Measurements from ENCODE around the gene VWA8.
A peak's percentile ranks its signal among the peaks of the same experiment; 100 is the strongest.

Gene VWA8

DNA sequence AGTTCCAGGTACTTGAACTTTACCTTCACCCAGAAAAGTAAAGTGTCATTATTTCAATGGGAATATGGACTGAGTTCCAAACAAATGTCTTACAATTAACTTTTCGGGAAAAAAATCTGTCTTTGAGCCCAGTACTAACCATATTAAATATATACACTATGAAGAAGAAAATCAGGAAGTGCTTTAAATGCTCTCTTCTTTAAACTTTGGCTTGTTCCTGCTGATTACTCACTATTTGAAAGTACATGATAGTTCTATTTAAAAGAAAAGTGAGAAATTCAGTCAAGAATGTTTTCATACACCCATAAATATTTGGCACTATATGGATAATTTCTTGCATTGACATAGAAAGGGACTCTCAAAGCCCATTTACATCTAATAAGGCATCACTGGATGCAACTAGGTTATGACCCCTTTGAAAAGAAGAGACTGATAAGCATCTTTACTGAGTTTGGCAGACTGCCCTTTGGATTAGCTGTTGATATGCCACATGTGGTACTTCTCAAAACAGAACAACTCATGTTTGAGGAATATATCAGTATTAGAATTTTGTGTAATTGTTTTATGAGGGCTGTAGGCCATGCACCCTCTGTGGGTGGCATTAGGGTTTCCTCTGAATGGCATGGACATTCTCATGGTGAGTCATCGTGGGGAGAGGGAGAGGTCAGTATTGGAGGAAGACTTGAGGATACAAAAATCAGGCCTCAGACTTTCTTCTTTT lies 25.0 kb upstream of the VWA8 start:
- no peak overlapping the region for H3K4me3 ChIP-seq (ENCODE audit: low read depth, low read length)
- DNase-seq (ENCODE audit: low read depth): no peak
- TF ChIP-seq, protein P1, sequence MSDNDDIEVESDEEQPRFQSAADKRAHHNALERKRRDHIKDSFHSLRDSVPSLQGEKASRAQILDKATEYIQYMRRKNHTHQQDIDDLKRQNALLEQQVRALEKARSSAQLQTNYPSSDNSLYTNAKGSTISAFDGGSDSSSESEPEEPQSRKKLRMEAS (IDR thresholded peaks at IDR 0.05; ENCODE audit: low read depth, low read length): no peak
- TF ChIP-seq MYC (IDR thresholded peaks at IDR 0.05; ENCODE audit: low read depth, low read length) (no peak), POLR2A (IDR thresholded peaks at IDR 0.05; ENCODE audit: extremely low read depth, insufficient read length) (no peak)
- TF ChIP-seq, protein P2, sequence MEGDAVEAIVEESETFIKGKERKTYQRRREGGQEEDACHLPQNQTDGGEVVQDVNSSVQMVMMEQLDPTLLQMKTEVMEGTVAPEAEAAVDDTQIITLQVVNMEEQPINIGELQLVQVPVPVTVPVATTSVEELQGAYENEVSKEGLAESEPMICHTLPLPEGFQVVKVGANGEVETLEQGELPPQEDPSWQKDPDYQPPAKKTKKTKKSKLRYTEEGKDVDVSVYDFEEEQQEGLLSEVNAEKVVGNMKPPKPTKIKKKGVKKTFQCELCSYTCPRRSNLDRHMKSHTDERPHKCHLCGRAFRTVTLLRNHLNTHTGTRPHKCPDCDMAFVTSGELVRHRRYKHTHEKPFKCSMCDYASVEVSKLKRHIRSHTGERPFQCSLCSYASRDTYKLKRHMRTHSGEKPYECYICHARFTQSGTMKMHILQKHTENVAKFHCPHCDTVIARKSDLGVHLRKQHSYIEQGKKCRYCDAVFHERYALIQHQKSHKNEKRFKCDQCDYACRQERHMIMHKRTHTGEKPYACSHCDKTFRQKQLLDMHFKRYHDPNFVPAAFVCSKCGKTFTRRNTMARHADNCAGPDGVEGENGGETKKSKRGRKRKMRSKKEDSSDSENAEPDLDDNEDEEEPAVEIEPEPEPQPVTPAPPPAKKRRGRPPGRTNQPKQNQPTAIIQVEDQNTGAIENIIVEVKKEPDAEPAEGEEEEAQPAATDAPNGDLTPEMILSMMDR (IDR thresholded peaks at IDR 0.05; ENCODE audit: low read depth, low read length): no peak

DNA sequence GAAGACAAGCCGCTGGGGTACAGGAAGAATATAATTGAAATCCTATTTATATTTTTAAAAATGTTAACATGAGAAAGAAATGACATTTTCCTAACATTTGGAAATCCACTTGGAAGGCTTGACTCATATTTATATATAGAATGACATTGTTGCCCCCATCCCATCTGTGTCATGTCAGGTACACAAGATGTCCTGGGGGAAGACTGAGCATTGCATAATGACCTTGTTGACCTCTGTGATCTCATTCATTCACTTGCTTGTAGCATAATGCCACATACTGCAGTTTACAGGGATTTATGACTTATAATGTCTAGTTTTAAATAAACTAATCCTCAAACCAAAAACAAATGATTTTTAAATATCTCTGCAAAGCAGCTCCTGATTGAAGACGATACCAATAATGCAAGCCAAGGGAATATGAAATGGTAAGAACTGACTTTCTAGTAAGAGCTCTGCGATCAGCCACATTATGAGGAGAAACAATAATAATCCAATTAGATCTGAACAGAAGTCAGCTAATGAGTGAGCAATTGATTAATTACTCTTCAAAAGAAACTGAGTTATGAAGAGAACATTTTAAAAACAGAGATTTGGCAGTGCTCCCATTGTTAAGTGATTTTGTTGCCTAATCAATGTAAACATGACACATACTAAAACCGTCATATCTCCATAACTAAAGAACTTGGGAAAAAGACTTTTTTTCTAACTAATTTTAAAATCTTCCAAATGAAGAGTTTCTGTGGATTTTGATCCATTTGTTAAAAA lies 21.2 kb upstream of the VWA8 start:
- no peak overlapping the region for H3K4me3 ChIP-seq (ENCODE audit: low read depth, low read length)
- DNase-seq (ENCODE audit: low read depth): no peak
- TF ChIP-seq, protein P1 (IDR thresholded peaks at IDR 0.05; ENCODE audit: low read depth, low read length): no peak
- TF ChIP-seq, protein P2 (IDR thresholded peaks at IDR 0.05; ENCODE audit: low read depth, low read length): no peak
- TF ChIP-seq MYC (IDR thresholded peaks at IDR 0.05; ENCODE audit: low read depth, low read length) (no peak), POLR2A (IDR thresholded peaks at IDR 0.05; ENCODE audit: extremely low read depth, insufficient read length) (no peak)

DNA sequence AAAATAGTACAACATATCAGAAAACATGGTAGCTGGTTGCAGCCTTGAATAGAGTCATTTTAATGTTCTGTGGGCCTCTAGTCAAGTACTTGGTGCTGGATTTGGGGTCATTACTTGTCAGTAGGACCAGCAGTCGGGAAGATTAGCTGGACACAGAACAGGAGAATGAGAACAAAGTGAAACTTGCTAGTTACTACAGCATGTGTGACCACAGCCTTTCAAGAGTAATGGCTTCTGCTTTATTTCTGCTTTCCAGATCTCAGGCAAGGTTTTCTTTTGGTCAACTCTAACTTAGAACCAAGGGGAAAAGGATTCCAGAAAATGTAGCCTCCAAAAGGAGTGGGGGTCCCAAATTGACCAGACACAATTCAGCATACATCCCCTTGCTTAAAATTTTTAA lies 17.1 kb upstream of the VWA8 start:
- no peak overlapping the region for H3K4me3 ChIP-seq (ENCODE audit: low read depth, low read length)
- TF ChIP-seq, protein P2 (IDR thresholded peaks at IDR 0.05; ENCODE audit: low read depth, low read length): no peak
- no peak for TF ChIP-seq POLR2A (IDR thresholded peaks at IDR 0.05; ENCODE audit: extremely low read depth, insufficient read length)
- TF ChIP-seq, protein P1 (IDR thresholded peaks at IDR 0.05; ENCODE audit: low read depth, low read length): no peak
- TF ChIP-seq MYC (IDR thresholded peaks at IDR 0.05; ENCODE audit: low read depth, low read length): no peak
- DNase-seq (ENCODE audit: low read depth): peak; percentile 16

DNA sequence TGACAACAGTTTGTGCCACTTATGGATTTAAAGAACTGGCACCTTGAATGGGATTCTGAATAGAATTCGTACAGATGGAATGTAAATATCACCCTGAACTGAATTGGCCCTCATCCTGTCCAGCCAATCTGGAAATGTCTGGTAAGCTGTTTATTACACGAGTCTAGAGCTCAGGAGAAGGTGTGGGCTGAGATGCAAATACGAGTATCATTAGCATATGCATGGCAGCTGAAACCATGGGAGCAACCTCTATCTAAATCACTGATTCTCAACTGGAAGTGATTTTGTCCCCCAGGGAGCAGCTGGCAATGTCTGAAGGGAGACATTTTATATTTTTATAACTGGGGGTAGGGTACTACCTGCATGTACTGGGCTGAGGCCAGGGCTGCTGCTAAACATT lies 15.6 kb upstream of the VWA8 start:
- TF ChIP-seq, protein P1 (IDR thresholded peaks at IDR 0.05; ENCODE audit: low read depth, low read length): no peak
- TF ChIP-seq, protein P2 (IDR thresholded peaks at IDR 0.05; ENCODE audit: low read depth, low read length): no peak
- TF ChIP-seq MYC (IDR thresholded peaks at IDR 0.05; ENCODE audit: low read depth, low read length) (no peak), POLR2A (IDR thresholded peaks at IDR 0.05; ENCODE audit: extremely low read depth, insufficient read length) (no peak)
- H3K4me3 ChIP-seq (ENCODE audit: low read depth, low read length): no peak overlapping the region
- no peak for DNase-seq (ENCODE audit: low read depth)

DNA sequence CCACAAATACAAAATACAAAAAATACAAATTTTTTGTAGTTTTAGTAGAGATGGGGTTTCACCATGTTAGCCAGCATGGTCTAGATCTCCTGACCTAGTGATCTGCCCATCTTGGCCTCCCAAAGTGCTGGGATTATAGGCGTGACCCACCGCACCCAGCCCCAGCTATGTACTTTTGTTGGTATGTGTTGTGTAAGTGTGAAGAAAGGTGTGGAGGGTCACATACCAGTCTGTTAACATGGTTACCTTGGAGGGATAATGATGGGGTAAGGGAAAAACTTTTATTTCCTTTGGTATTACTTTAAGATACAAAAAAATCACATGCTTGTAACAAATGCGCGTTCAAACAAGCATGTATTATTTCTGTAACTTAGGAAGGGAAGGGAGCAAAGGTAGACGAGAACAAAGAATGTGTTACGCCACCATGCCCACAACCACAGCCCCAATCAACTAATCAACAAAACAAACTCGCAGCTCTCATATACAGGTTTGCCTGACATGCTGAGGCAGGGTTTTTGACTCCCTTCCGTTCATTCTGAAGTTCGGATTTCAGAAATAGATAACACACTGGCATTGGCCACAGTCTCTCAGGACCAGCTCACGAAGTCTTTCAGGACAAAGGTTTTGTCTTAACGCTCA lies 13.5 kb upstream of the VWA8 start:
- no peak overlapping the region for H3K4me3 ChIP-seq (ENCODE audit: low read depth, low read length)
- DNase-seq (ENCODE audit: low read depth): no peak
- TF ChIP-seq, protein P1 (IDR thresholded peaks at IDR 0.05; ENCODE audit: low read depth, low read length): no peak
- TF ChIP-seq, protein P2 (IDR thresholded peaks at IDR 0.05; ENCODE audit: low read depth, low read length): no peak
- no peak for TF ChIP-seq MYC (IDR thresholded peaks at IDR 0.05; ENCODE audit: low read depth, low read length)
- TF ChIP-seq POLR2A (IDR thresholded peaks at IDR 0.05; ENCODE audit: extremely low read depth, insufficient read length): no peak

Measured in NB4 (cell line).